ENCODE measurements around the gene HES7.

Gene HES7

GRCh38 chr17:8089728-8090127 lies 34.2 kb downstream of the HES7 start:
- TF ChIP-seq, protein P1, sequence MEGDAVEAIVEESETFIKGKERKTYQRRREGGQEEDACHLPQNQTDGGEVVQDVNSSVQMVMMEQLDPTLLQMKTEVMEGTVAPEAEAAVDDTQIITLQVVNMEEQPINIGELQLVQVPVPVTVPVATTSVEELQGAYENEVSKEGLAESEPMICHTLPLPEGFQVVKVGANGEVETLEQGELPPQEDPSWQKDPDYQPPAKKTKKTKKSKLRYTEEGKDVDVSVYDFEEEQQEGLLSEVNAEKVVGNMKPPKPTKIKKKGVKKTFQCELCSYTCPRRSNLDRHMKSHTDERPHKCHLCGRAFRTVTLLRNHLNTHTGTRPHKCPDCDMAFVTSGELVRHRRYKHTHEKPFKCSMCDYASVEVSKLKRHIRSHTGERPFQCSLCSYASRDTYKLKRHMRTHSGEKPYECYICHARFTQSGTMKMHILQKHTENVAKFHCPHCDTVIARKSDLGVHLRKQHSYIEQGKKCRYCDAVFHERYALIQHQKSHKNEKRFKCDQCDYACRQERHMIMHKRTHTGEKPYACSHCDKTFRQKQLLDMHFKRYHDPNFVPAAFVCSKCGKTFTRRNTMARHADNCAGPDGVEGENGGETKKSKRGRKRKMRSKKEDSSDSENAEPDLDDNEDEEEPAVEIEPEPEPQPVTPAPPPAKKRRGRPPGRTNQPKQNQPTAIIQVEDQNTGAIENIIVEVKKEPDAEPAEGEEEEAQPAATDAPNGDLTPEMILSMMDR (IDR thresholded peaks at IDR 0.05) = no peak

DNA sequence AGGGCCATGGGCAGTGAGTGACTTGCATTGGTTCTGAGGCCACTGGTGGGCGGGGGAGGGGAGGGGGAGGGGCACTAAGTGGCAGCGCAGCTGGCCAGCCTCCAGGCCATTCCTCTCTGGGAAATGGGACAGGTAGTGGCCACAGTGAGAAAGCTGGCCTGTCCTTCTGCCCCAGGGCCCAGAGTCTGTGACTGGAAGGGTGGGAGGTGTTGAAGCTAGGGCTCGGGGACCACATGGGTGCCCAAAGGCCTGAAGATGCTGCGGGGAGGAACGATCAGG lies 36.0 kb downstream of the HES7 start:
- TF ChIP-seq, protein P1 (IDR thresholded peaks at IDR 0.05) = no peak

GRCh38 chr17:8087075-8087951 lies 36.6 kb downstream of the HES7 start, which contains the start of gene ALOX12B:
Gene ALOX12B (minus strand): TSS chr17:8087716. CDS start chr17:8087442, 274 bp downstream.
- TF ChIP-seq, protein P1 (IDR thresholded peaks at IDR 0.05) = no peak

- TF ChIP-seq, protein P1 (IDR thresholded peaks at IDR 0.05) = no peak
Measured at GRCh38 chr17:8084250-8084649, 39.7 kb downstream of the HES7 start.

DNA sequence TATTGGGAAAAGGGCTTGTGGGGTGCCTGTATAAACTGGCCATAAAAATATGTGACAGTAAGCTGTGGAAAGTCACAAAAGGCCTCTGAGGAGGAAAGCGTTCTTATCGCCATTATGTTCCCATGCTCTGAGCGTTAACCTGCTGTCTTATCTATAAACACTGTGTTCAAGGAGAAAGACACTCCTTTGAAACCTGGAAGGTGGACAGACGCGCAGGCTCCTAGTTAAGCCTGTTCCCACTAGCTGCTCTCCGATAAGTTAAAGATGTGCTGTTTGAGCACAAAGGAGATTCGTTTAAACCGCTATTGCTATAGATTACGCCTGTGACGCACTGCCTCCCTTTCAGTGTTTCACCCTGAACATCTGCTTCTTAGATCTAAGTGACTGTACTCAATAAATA lies 41.6 kb downstream of the HES7 start:
- TF ChIP-seq, protein P1 (IDR thresholded peaks at IDR 0.05) = no peak

- TF ChIP-seq, protein P1 (IDR thresholded peaks at IDR 0.05) = no peak
Measured at GRCh38 chr17:8081876-8082275, 42.0 kb downstream of the HES7 start.

DNA sequence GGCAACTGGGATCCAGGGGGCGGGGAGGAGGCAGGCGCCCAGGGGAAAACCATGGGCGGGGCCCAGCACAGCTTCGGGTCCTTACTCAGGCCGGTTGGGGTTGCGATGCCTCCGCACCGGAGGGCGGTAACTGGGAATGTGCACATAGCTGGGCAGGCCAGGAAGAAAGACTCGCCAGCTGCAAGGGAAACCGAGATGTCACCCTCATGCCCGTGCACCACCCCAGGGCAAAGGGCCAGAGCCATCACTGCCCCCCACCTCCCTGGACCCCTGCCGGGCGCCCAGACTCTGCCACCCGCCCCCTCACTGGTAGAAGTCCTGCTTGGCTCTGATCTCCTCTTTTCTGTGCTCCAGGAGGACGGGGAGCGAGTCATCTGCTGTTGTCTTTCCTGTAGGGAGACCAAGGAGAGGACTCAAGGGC lies 43.1 kb downstream of the HES7 start:
- TF ChIP-seq, protein P1 (IDR thresholded peaks at IDR 0.05) = no peak

Data from LNCAP (cell line).